A549 (cell line): ENCODE measurements around the gene ERGIC2. TPM values are rescaled to one million over a fixed set of nuclear protein-coding genes. Genes with fewer than 3 reads are reported as not detected.

Experiments used
- ATAC-seq, 2 experiments: fragments of 200-7000 bp in 1 of 2; fragments of >200 bp in 1 of 2; cut with Nextera tagmentation in 1 of 2; cut with Tn5 transposase in 1 of 2; 3 replicates each; pipeline versions ENCODE4 v1.8.0 to v1.9.1; 2018 to 2020; ENCODE audit warnings: mild to moderate bottlenecking in 1 of 2, moderate library complexity in 1 of 2
- CTCF ChIA-PET: fragments of 300-600 bp; sonication (Branson Sonifier 250); formaldehyde crosslinking; extraction: SDS; loops from one replicate; lab custom pipeline; 2021; ENCODE audit warnings: antibody characterized with exemption, inconsistent platforms; lab: Yijun Ruan, JAX
- POLR2A ChIA-PET: fragments of 350-600 bp; formaldehyde crosslinking; extraction: SDS; loops from one replicate; lab custom pipeline; 2021; ENCODE audit warnings: antibody characterized with exemption, inconsistent platforms; lab: Yijun Ruan, JAX
- DNase-seq, 2 experiments: peaks; one replicate each; pipeline versions ENCODE4 v3.0.0 to v3.0.0-alpha.2; 2011 to 2016; ENCODE audit warnings: low read depth in 1 of 2, low spot score in 1 of 2
- FAIRE-seq: peaks from 2 replicates; lab custom pipeline; 2011; peaks lifted over from hg19 to GRCh38; lab: Jason Lieb, UNC
- H3K27ac ChIP-seq, 2 experiments: fragments of >200 bp; sonication (Bioruptor Twin); formaldehyde crosslinking; 3 replicates each; pipeline ENCODE4 v1.5.1; 2016 to 2017
- H3K4me1 ChIP-seq: fragments of >200 bp; sonication (Bioruptor Twin); formaldehyde crosslinking; 3 replicates; pipeline ENCODE4 v1.6.1; 2016
- H3K4me2 ChIP-seq: fragments of >200 bp; sonication (Bioruptor Twin); formaldehyde crosslinking; 3 replicates; pipeline ENCODE4 v1.6.1; 2016
- H3K4me3 ChIP-seq: fragments of >200 bp; sonication (Bioruptor Twin); formaldehyde crosslinking; 3 replicates; pipeline ENCODE4 v1.5.1; 2016
- H3K9me3 ChIP-seq: fragments of >200 bp; sonication (Bioruptor Twin); formaldehyde crosslinking; 3 replicates; pipeline ENCODE4 v1.6.1; 2016
- ATOH8 ChIP-seq: fragments of 250-450 bp; sonication (Bioruptor Pico); IDR thresholded peaks from 2 replicates; pipeline ENCODE4 v1.5.0; 2020; ENCODE audit warnings: low read depth, mild to moderate bottlenecking, moderate library complexity
- CBX2 ChIP-seq: fragments of 200-600 bp; sonication (generic); IDR thresholded peaks from 2 replicates; pipeline ENCODE4 v1.6.1; 2016; ENCODE audit warnings: low read depth, mild to moderate bottlenecking, borderline replicate concordance
- CHD2 ChIP-seq: fragments of 150-350 bp; IDR thresholded peaks from 2 replicates; pipeline ENCODE4 v1.6.1; 2014; ENCODE audit warnings: low read length; ENCODE audit not compliant: partially characterized antibody
- CHD4 ChIP-seq: fragments of 200-600 bp; sonication (generic); IDR thresholded peaks from 2 replicates; pipeline ENCODE4 v1.6.1; 2016; ENCODE audit warnings: antibody characterized with exemption, mild to moderate bottlenecking, borderline replicate concordance
- EHMT2 ChIP-seq: fragments of 200-600 bp; sonication (generic); IDR thresholded peaks from 2 replicates; pipeline ENCODE4 v1.6.1; 2016; ENCODE audit warnings: antibody characterized with exemption, low read depth, mild to moderate bottlenecking, moderate library complexity
- EP300 ChIP-seq, 2 experiments: fragments of >200 bp; sonication (Bioruptor Twin); formaldehyde crosslinking; IDR thresholded peaks; 2 replicates in 1 of 2; 3 replicates in 1 of 2; pipeline ENCODE4 v1.6.1; 2016 to 2017
- ESRRA ChIP-seq: fragments of 150-350 bp; IDR thresholded peaks from 2 replicates; pipeline ENCODE4 v1.6.1; 2014; ENCODE audit warnings: mild to moderate bottlenecking, low read length, borderline replicate concordance
- FOXS1 ChIP-seq: fragments of 250-450 bp; sonication (Bioruptor Pico); IDR thresholded peaks from 2 replicates; pipeline ENCODE4 v1.5.0; 2020; ENCODE audit warnings: mild to moderate bottlenecking, moderate library complexity
- GATA3 ChIP-seq: IDR thresholded peaks from 2 replicates; pipeline ENCODE4 v1.6.1; 2012; ENCODE audit warnings: borderline replicate concordance
- HES2 ChIP-seq: fragments of >200 bp; sonication (Bioruptor Twin); formaldehyde crosslinking; IDR thresholded peaks from 2 replicates; pipeline ENCODE4 v1.6.1; 2016
- HOXA7 ChIP-seq: fragments of 250-450 bp; sonication (Bioruptor Pico); IDR thresholded peaks from 2 replicates; pipeline ENCODE4 v1.5.0; 2020; ENCODE audit warnings: mild to moderate bottlenecking, moderate library complexity
- KDM1A ChIP-seq: fragments of 200-600 bp; sonication (generic); IDR thresholded peaks from 2 replicates; pipeline ENCODE4 v1.6.1; 2016; ENCODE audit warnings: low read depth, mild to moderate bottlenecking
- MAX ChIP-seq: IDR thresholded peaks from 2 replicates; pipeline ENCODE4 v1.6.1; 2012
- MAZ ChIP-seq: fragments of 150-350 bp; IDR thresholded peaks from 2 replicates; pipeline ENCODE4 v1.6.1; 2014; ENCODE audit warnings: antibody characterized with exemption, low read depth, low read length, borderline replicate concordance
- NPAS2 ChIP-seq: fragments of 250-450 bp; sonication (Bioruptor Pico); IDR thresholded peaks from 2 replicates; pipeline ENCODE4 v1.8.0; 2022; ENCODE audit warnings: mild to moderate bottlenecking, moderate library complexity, borderline replicate concordance
- NR3C1 ChIP-seq: fragments of >200 bp; sonication (Bioruptor Twin); formaldehyde crosslinking; IDR thresholded peaks from 3 replicates; pipeline ENCODE4 v1.6.1; 2017
- POLR2AphosphoS2 ChIP-seq: conservative IDR thresholded peaks from 2 replicates; pipeline ENCODE4 v1.6.1; 2012; ENCODE audit warnings: low read length, improper control_type of control experiment, inconsistent platforms
- RAD21 ChIP-seq, 2 experiments: fragments of >200 bp in 1 of 2; sonication (Bioruptor Twin) in 1 of 2; formaldehyde crosslinking in 1 of 2; IDR thresholded peaks in 1 of 2; conservative IDR thresholded peaks in 1 of 2; 2 replicates in 1 of 2; 3 replicates in 1 of 2; pipeline ENCODE4 v1.6.1; 2012 to 2018; ENCODE audit warnings: inconsistent platforms in 1 of 2
- RARB ChIP-seq: fragments of 250-450 bp; sonication (Bioruptor Pico); IDR thresholded peaks from 2 replicates; pipeline ENCODE4 v1.8.0; 2021; ENCODE audit warnings: mild to moderate bottlenecking, moderate library complexity
- RCOR1 ChIP-seq: fragments of 150-350 bp; IDR thresholded peaks from 2 replicates; pipeline ENCODE4 v1.6.1; 2014; ENCODE audit warnings: antibody characterized with exemption, low read length, low read depth
- REST ChIP-seq: fragments of 200-600 bp; sonication (generic); IDR thresholded peaks from 2 replicates; pipeline ENCODE4 v1.6.1; 2016; ENCODE audit warnings: antibody characterized with exemption, mild to moderate bottlenecking, moderate library complexity
- RNF2 ChIP-seq: fragments of 200-600 bp; sonication (generic); IDR thresholded peaks from 2 replicates; pipeline ENCODE4 v1.6.1; 2016; ENCODE audit warnings: low read depth, mild to moderate bottlenecking, antibody characterized with exemption, moderate library complexity, borderline replicate concordance
- SREBF2 ChIP-seq: fragments of 450-650 bp; IDR thresholded peaks from 2 replicates; pipeline ENCODE4 v1.6.1; 2014; ENCODE audit warnings: mild to moderate bottlenecking, moderate library complexity
- ZC3H11A ChIP-seq: fragments of 450-650 bp; IDR thresholded peaks from 2 replicates; pipeline ENCODE4 v1.6.1; 2014; ENCODE audit warnings: antibody characterized with exemption, mild to moderate bottlenecking
- ZNF302 ChIP-seq: fragments of 250-450 bp; sonication (Bioruptor Pico); IDR thresholded peaks from 2 replicates; pipeline ENCODE4 v1.9.0; 2021; ENCODE audit warnings: inconsistent platforms, mild to moderate bottlenecking, moderate library complexity
- WGBS: methylation state at CpG from one replicate; pipeline ENCODE4 v1.1.6; 2017; ENCODE audit errors: missing lambda C conversion rate; 5-methylcytosine and 5-hydroxymethylcytosine counted together
- polyA plus RNA-seq, 4 experiments: library from polyadenylated mRNA; depleted of rRNA in 3 of 4; stranded (reverse); fragments of >200 nt; fragmentation: RNase III in 1 of 4; extraction: RNeasy Plus Mini Kit Qiagen cat#74134 plus additional on column Dnase treatment in 1 of 4; gene quantifications; 2 replicates in 3 of 4; 3 replicates in 1 of 4; pipeline ENCODE4 v1.2.3, GENCODE V29; 2011 to 2017

ERGIC2 gene
- polyA plus RNA-seq, 2 of the 4 experiments (the other 2 are of a cell fraction): 69.3 to 94.1 TPM

- no peak for ATAC-seq
- H3K4me1 ChIP-seq: no peaks in the 10 kb centered on the region
- TF ChIP-seq SREBF2 (no peak), MAZ (no peak), HOXA7 (CRISPR knock-in tag) (no peak)
- TF ChIP-seq, all 56 proteins: peak for 0
- H3K4me3 ChIP-seq: no peak overlapping the region
- ChIA-PET POLR2A (no interaction called here), CTCF (no interaction called here)
- H3K27ac ChIP-seq: no peak overlapping the region
- no peak overlapping the region for H3K4me2 ChIP-seq
- DNase-seq (no peak), FAIRE-seq (no peak)
- no peaks in the 10 kb centered on the region for H3K9me3 ChIP-seq
Observed at GRCh38 chr12:29402437-29402836, 21.5 kb upstream of the ERGIC2 start.

- no peak for FAIRE-seq
- H3K9me3 ChIP-seq: no peaks in the 10 kb centered on the region
- H3K27ac ChIP-seq: no peak overlapping the region
- H3K4me1 ChIP-seq: no peaks in the 10 kb centered on the region
- no peak for TF ChIP-seq RAD21 (conservative IDR thresholded peaks at IDR 0.05 in 1 of 2, IDR thresholded peaks at IDR 0.05 in 1 of 2)
- no peak for TF ChIP-seq SREBF2
- no peak for TF ChIP-seq REST
- no peak for TF ChIP-seq CBX2
- no peak for TF ChIP-seq CHD4
- TF ChIP-seq KDM1A: no peak
- no peak for TF ChIP-seq EP300 (IDR thresholded peaks at IDR 0.05)
- no peak for TF ChIP-seq NPAS2
- TF ChIP-seq RCOR1: no peak
- TF ChIP-seq RARB (CRISPR knock-in tag): no peak
- TF ChIP-seq POLR2AphosphoS2: no peak
- TF ChIP-seq ATOH8 (CRISPR knock-in tag): no peak
- TF ChIP-seq ESRRA: no peak
- no peak for TF ChIP-seq HES2
- TF ChIP-seq ZC3H11A: no peak
- TF ChIP-seq NR3C1: no peak
- no peak for TF ChIP-seq CHD2
- no peak overlapping the region for H3K4me2 ChIP-seq
- ChIA-PET CTCF (no interaction called here), POLR2A (no interaction called here)
- no peak for ATAC-seq
- H3K4me3 ChIP-seq: no peak overlapping the region
- 54% methylated on average over 1 of the region's 1 CpG for WGBS
- DNase-seq: no peak
Observed at GRCh38 chr12:29398495-29398894, 17.5 kb upstream of the ERGIC2 start.

- Histone ChIP-seq H3K4me3 (no peak overlapping the region), H3K4me2 (no peak overlapping the region), H3K4me1 (no peaks in the 10 kb centered on the region), H3K27ac (no peak overlapping the region), H3K9me3 (no peaks in the 10 kb centered on the region)
- WGBS: 8% methylated on average over 3 of the region's 3 CpGs
- no peak for ATAC-seq
- POLR2A ChIA-PET: no interaction called here
- TF ChIP-seq RARB (CRISPR knock-in tag) (no peak), RNF2 (no peak), ZNF302 (CRISPR knock-in tag) (no peak), EHMT2 (no peak), GATA3 (no peak), FOXS1 (CRISPR knock-in tag) (no peak), MAX (no peak), CHD4 (no peak)
- DNase-seq: no peak
- CTCF ChIA-PET: interaction anchor here (0.5 kb wide), 1 partner anchor 75 kb away, joined by 3 read pairs; no protein-coding TSS in a partner anchor
- no peak for FAIRE-seq
Observed at GRCh38 chr12:29396774-29397173, 15.8 kb upstream of the ERGIC2 start.
